T47D (cell line): ENCODE data around the gene ZDHHC1.
A peak's percentile ranks its signal among the peaks of the same experiment; 100 is the strongest.
"Not testable (repeated sequence)": the region's sequence is repeated elsewhere in the genome, so short reads cannot be mapped to it uniquely, and the experiment has no call there.

Experiments used
- DNase-seq, 2 experiments: peaks; one replicate each; pipeline versions ENCODE4 v3.0.0 to v3.0.0-alpha.2; 2011 to 2012; ENCODE audit warnings: low read depth in 1 of 2, low spot score in 1 of 2
- JUND ChIP-seq: IDR thresholded peaks from 2 replicates; pipeline ENCODE4 v1.6.1; 2012; ENCODE audit warnings: low read depth
- in situ Hi-C: cut with HindIII; loops from 2 replicates; pipeline ENCODE4 v1.10.0; 2016; ENCODE audit warnings: low sequenced_read_pairs, low pct_unique_long_range_greater_than_20kb

The ZDHHC1 gene

DNA sequence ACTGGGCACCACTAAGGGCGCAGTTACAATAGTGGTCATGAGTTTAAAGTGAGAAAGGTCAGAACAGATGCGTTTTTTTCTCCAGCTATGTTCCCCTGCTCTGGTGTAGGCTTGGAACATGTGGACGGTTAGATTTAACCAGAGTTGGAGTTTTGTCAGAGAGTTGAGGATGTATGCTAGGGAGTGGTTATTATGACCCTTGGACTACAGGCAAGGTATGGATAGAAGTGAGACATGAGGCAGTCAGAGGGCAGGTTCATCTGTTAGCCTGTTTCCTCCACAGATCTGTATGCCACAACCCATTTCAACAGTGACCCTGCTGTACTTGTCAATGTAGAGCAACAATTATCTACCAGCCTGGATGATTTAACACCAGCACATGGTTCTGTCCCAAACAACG is 45.6 kb downstream of the ZDHHC1 start:
- no peak for TF ChIP-seq JUND

DNA sequence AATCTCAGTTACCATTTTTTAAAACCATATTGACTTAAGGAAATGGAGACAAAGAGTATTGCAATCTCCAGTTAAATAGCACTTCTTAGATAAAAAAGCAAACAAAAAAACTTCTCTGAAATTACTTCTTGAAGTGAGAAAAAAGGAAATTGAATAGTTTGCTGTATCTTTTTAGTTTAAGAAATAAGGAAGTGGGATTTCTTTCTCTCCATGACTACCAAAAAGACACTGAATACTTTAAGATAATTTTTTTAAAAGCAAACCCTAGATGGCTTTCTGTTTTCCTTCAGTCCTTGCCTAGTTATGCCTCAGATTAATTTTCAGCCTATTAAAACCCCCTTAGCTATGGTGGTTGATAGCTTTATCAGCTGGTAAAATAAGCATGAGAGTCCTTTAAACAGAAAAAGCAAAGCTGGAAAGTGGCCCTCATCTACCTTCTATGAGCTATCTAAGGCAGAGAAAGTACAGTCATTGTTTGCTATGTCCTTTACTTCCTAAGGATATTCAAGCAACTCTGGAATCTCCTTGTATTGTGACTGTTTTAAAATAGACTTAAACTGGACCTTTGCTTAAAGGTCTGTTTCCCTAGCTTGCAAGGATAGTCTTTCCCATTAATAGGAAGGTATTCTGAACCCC is 51.6 kb downstream of the ZDHHC1 start:
- DNase-seq, result no peak
- in situ Hi-C loops, result no loop called here
- no peak for TF ChIP-seq JUND

More for the DNA sequence above, 45.6 kb downstream of the ZDHHC1 start:
- no peak for DNase-seq
- in situ Hi-C loops, result no loop called here

- no peak for TF ChIP-seq JUND
- DNase-seq, result no peak
- in situ Hi-C loops, result no loop called here
These were observed 55.2 kb downstream of the ZDHHC1 start for GRCh38 chr16:67361038-67361437.

DNA sequence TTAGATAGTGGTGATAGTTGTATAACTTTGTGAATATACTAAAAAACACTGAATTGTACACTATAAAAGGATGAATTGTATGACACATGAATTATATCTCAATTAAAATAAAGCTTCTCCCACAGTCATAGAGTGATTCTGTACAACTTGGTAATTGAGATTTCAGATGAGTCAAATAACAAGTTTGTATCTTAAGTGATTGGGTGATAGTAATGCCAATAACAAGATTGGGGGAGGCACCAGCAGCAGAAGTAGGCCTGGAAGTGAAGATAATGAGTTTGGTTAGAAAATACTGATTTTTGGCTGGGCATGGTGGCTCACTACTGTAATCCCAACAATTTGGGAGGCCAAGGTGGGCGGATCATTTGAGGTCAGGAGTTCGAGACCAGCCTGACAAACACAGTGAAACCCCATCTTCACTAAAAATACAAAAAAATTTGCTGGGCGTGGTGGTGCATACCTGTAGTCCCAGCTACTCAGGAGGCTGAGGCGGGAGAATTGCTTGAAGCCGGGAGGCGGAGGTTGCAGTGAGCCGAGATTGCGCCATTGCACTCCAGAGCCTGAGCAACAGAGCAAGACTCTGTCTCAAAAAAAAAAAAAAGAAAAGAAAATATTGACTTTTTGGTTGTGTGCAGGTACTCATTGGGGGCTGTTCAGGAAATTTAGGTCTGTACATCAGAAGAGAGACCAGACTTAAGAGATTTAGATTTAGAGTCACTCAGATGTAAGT is 56.6 kb downstream of the ZDHHC1 start:
- in situ Hi-C loops, DNase-seq: not testable (repeated sequence)

DNA sequence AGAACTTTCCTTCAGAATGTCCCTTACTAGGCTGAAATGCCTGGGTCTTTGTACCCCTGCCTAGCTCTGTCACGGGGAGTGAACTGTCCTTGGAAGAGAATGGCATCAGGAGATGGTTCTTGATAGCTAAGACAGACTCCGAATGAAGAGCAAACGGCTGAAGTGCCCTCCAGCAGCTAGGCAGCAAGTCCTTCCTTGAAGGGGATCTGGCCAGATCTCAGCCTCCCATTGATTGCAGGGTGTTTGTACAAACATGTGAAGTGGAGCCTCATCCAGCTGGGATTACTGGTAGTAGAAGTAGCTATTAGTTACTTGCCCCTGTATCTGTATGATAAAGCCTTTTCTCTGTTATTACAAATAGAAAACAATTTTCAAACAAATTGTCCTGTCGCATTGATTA is 58.7 kb downstream of the ZDHHC1 start:
- TF ChIP-seq JUND, result no peak
- in situ Hi-C loops, result no loop called here
- no peak for DNase-seq

GRCh38 chr16:67356396-67356795 is 59.9 kb downstream of the ZDHHC1 start:
- no peak for DNase-seq
- in situ Hi-C loops, result no loop called here
- TF ChIP-seq JUND, result no peak

- in situ Hi-C loops, DNase-seq: not testable (repeated sequence)
These were observed 63.8 kb downstream of the ZDHHC1 start for GRCh38 chr16:67352463-67352862.

- no peak for DNase-seq
- in situ Hi-C loops, result no loop called here
These were observed 66.0 kb downstream of the ZDHHC1 start for GRCh38 chr16:67350324-67350723.

DNA sequence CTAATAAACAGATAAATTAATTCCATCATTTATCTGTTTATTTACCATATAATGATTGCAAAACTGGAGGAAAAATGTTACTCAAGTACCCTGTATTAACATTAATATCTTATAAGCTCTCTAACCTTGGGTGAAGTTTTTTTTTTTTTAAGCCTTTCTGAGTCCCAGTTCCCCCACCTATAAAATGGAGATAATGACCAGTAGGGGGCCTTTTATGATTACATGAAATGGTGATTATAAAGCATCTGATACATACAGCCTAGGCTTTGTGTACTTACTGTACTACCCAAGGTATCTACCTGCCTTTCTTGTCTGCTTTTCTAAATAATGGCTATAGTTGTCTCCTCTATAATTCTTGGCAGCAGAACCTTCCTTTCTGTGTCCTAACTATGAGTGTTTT is 67.1 kb downstream of the ZDHHC1 start:
- DNase-seq, result peak in 1 of 2 experiments; percentile 20
- in situ Hi-C loops, result no loop called here
- no peak for TF ChIP-seq JUND

More at GRCh38 chr16:67350324-67350723, 66.0 kb downstream of the ZDHHC1 start:
- no peak for TF ChIP-seq JUND

- TF ChIP-seq JUND, result no peak; the same call in 1 of the 2 replicates
- peak in 1 of 2 experiments; percentile 85 for DNase-seq
- in situ Hi-C loops, result no loop called here
These were observed 69.9 kb downstream of the ZDHHC1 start for GRCh38 chr16:67346341-67346740.

DNA sequence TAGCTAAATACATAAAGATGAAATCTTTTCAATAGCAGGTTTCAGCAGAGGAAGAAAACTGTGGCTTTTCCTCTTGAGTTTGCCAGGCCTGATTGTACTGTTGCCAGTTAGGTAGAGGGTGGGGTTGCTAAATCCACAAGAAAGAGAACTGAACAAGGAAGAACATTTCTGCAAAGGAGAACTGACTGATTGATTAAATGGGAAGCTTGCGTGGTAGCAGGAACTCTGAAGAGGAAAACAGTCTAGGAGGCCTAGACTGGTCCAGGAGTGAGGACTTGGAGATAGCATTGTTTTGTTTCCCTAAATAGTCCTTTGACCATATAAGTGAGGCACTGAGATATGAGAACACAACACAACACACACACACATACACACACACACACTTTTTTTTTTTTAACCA is 70.9 kb downstream of the ZDHHC1 start:
- in situ Hi-C loops, result no loop called here
- TF ChIP-seq JUND, result no peak

More for the DNA sequence above, 70.9 kb downstream of the ZDHHC1 start:
- DNase-seq, result no peak
